HCT116 (cell line): ENCODE results near the gene SUGCT. TPM values are rescaled to one million over a fixed set of nuclear protein-coding genes. Genes with fewer than 3 reads are reported as not detected.

Source experiments
- ATAC-seq: fragments of 200-7000 bp; cut with Tn5 transposase; 2 replicates; pipeline ENCODE4 v1.9.1; 2020; ENCODE audit warnings: mild to moderate bottlenecking, moderate library complexity
- BruUV-seq: library from RNA; stranded (reverse); fragments of 400-500 nt; replicated peaks from 2 replicates; lab custom pipeline; 2021; lab: Mats Ljungman, UMichigan
- CTCF ChIA-PET: fragments of 300-600 bp; sonication (Branson Sonifier 250); formaldehyde crosslinking; loops from one replicate; lab custom pipeline; 2021; ENCODE audit warnings: antibody characterized with exemption; lab: Charles Lee
- POLR2A ChIA-PET: fragments of 300-600, 350-600 bp; sonication (Branson Sonifier 250); formaldehyde crosslinking; loops from one replicate; lab custom pipeline; 2021; ENCODE audit warnings: antibody characterized with exemption; lab: Charles Lee
- RAD21 ChIA-PET, 2 experiments: fragments of 300-600 bp; sonication (Branson Sonifier 250); formaldehyde crosslinking; loops; one replicate each; lab custom pipeline; 2023; ENCODE audit warnings: low total read pairs in 2 of 2; ENCODE audit not compliant: uncharacterized antibody in 2 of 2, unreplicated experiment in 2 of 2, low non-redundant PET in 1 of 2; lab: Charles Lee
- DNase-seq: peaks from one replicate; pipeline ENCODE4 v3.0.0-alpha.2; 2010; ENCODE audit warnings: low read depth, low spot score
- H2AFZ ChIP-seq: fragments of 200-600 bp; shearing (Covaris generic), sonication (generic); 2 replicates; pipeline ENCODE4 v1.6.1; 2017; ENCODE audit warnings: low read depth, mixed run types, mixed read lengths, antibody characterized with exemption, low read length; ENCODE audit not compliant: poor library complexity, severe bottlenecking
- H3K27ac ChIP-seq: 2 replicates; pipeline ENCODE4 v1.5.1; 2012; ENCODE audit warnings: low read depth, low read length
- H3K27me3 ChIP-seq: fragments of 200-600 bp; sonication (generic); 2 replicates; pipeline ENCODE4 v1.6.1; 2016; ENCODE audit warnings: mixed run types, low read length, mixed read lengths; ENCODE audit not compliant: insufficient read depth
- H3K36me3 ChIP-seq, 2 experiments: fragments of 200-500 bp in 1 of 2; fragments of 200-600 bp in 1 of 2; sonication (Bioruptor generic) in 1 of 2; sonication (generic) in 1 of 2; 2 replicates each; pipeline versions ENCODE4 v1.5.1 to v1.6.1; 2014 to 2016; ENCODE audit warnings: low read length in 2 of 2, inconsistent platforms in 1 of 2, mixed read lengths in 1 of 2, mixed run types in 1 of 2; ENCODE audit not compliant: insufficient read depth in 2 of 2, control insufficient read depth in 1 of 2
- H3K4me1 ChIP-seq, 2 experiments: fragments of 200-600 bp in 1 of 2; sonication (generic) in 1 of 2; 2 replicates each; pipeline versions ENCODE4 v1.5.1 to v1.6.1; 2012 to 2017; ENCODE audit warnings: low read length in 2 of 2, inconsistent platforms in 1 of 2, mild to moderate bottlenecking in 1 of 2, mixed read lengths in 1 of 2, mixed run types in 1 of 2, moderate library complexity in 1 of 2; ENCODE audit not compliant: insufficient read depth in 2 of 2, control insufficient read depth in 1 of 2
- H3K4me2 ChIP-seq: fragments of 200-600 bp; sonication (generic); 2 replicates; pipeline ENCODE4 v1.6.1; 2017; ENCODE audit warnings: mixed run types, low read length, mixed read lengths
- H3K4me3 ChIP-seq, 2 experiments: fragments of 200-600 bp in 1 of 2; sonication (generic) in 1 of 2; replicated peaks in 1 of 2; 2 replicates each; pipeline ENCODE4 v1.5.1; 2011 to 2016; ENCODE audit warnings: low read length in 2 of 2, control low read depth in 1 of 2, low read depth in 1 of 2, mild to moderate bottlenecking in 1 of 2, mixed read lengths in 1 of 2, mixed run types in 1 of 2
- H3K79me2 ChIP-seq: fragments of 200-600 bp; sonication (generic); 2 replicates; pipeline ENCODE4 v1.6.1; 2017; ENCODE audit warnings: mild to moderate bottlenecking, mixed run types, low read length, moderate library complexity, mixed read lengths; ENCODE audit not compliant: insufficient read depth
- H3K9ac ChIP-seq: fragments of 200-600 bp; sonication (generic); 2 replicates; pipeline ENCODE4 v1.6.1; 2016; ENCODE audit warnings: low read length, mixed read lengths
- H3K9me2 ChIP-seq: fragments of 200-600 bp; sonication (generic), shearing (Covaris generic); 2 replicates; pipeline ENCODE4 v1.6.1; 2017; ENCODE audit warnings: mixed run types, mild to moderate bottlenecking, moderate library complexity; ENCODE audit not compliant: insufficient read depth
- H3K9me3 ChIP-seq, 2 experiments: fragments of 200-500 bp in 1 of 2; fragments of 200-600 bp in 1 of 2; sonication (Bioruptor generic) in 1 of 2; sonication (generic) in 1 of 2; 2 replicates each; pipeline ENCODE4 v1.6.1; 2014 to 2017; ENCODE audit warnings: low read length in 2 of 2, mixed read lengths in 2 of 2, inconsistent platforms in 1 of 2, low read depth in 1 of 2, mild to moderate bottlenecking in 1 of 2, mixed run types in 1 of 2, moderate library complexity in 1 of 2; ENCODE audit not compliant: control insufficient read depth in 1 of 2, insufficient read depth in 1 of 2
- H4K20me1 ChIP-seq: fragments of 200-600 bp; sonication (generic), shearing (Covaris generic); 2 replicates; pipeline ENCODE4 v1.6.1; 2017; ENCODE audit warnings: mixed run types, mild to moderate bottlenecking, moderate library complexity; ENCODE audit not compliant: insufficient read depth
- ATF3 ChIP-seq: IDR thresholded peaks from 2 replicates; pipeline ENCODE4 v1.6.1; 2012
- ELF1 ChIP-seq: IDR thresholded peaks from 2 replicates; pipeline ENCODE4 v1.6.1; 2012; ENCODE audit warnings: low read depth, borderline replicate concordance
- JUND ChIP-seq: IDR thresholded peaks from 2 replicates; pipeline ENCODE4 v1.6.1; 2012
- POLR2A ChIP-seq: IDR thresholded peaks from 2 replicates; pipeline ENCODE4 v1.7.0; 2011; ENCODE audit warnings: borderline replicate concordance; ENCODE audit not compliant: insufficient read depth, insufficient read length; ENCODE audit errors: extremely low read depth
- SIN3A ChIP-seq: IDR thresholded peaks from 2 replicates; pipeline ENCODE4 v1.6.1; 2012; ENCODE audit warnings: low read depth
- SRF ChIP-seq: IDR thresholded peaks from 2 replicates; pipeline ENCODE4 v1.6.1; 2012; ENCODE audit warnings: low read depth
- TCF7L2 ChIP-seq: IDR thresholded peaks from 2 replicates; pipeline ENCODE4 v1.7.0; 2011; ENCODE audit warnings: borderline replicate concordance, inconsistent platforms; ENCODE audit not compliant: insufficient read depth, insufficient read length; ENCODE audit errors: extremely low read depth
- ZFX ChIP-seq: fragments of 450-650 bp; IDR thresholded peaks from 2 replicates; pipeline ENCODE4 v1.6.1; 2017
- ZNF274 ChIP-seq: fragments of 200-500 bp; sonication (Bioruptor generic); IDR thresholded peaks from 2 replicates; pipeline ENCODE4 v1.6.1; 2014; ENCODE audit warnings: mild to moderate bottlenecking, low read depth, low read length, inconsistent platforms
- intact Hi-C: fragments of 100-400 bp; cut with micrococcal nuclease; formaldehyde crosslinking; loops from 2 replicates; pipeline ENCODE4 v1.10.0; 2022
- total RNA-seq: library from RNA; stranded (reverse); gene quantifications from one replicate; pipeline ENCODE4 v1.2.1, GENCODE V29; 2021; ENCODE audit not compliant: unreplicated experiment
- TF ChIP-seq, protein P1 (sequence below): IDR thresholded peaks from 2 replicates; pipeline ENCODE4 v1.6.1; 2012; ENCODE audit warnings: low read depth

Gene SUGCT
- total RNA-seq, 1 experiment from 2014 or later = 4.4 TPM

DNA sequence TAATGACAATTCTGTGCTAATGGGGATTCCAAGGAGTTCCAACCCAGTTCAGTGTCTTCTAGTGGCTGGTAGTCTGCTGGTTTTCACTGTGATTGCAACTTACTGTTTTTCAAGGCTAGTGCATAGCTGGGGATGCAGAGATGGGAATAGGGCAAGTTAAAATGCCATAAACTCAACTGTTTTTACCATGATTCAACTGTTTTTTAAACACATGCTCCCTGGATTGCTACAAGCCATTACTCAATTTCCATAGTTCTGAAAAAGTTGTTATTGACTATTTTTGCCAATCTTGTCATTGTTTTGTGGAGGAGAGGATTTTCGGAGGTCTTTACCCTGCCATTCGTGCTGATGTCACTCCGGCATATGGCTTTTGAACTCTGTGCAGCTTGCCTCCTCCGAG lies 245.3 kb downstream of the SUGCT start:
- TF ChIP-seq SRF (no peak), ELF1 (no peak), TCF7L2 (no peak), SIN3A (no peak), ZFX (no peak), ATF3 (no peak), ZNF274 (no peak), JUND (no peak), POLR2A (no peak)
- TF ChIP-seq, protein P1, sequence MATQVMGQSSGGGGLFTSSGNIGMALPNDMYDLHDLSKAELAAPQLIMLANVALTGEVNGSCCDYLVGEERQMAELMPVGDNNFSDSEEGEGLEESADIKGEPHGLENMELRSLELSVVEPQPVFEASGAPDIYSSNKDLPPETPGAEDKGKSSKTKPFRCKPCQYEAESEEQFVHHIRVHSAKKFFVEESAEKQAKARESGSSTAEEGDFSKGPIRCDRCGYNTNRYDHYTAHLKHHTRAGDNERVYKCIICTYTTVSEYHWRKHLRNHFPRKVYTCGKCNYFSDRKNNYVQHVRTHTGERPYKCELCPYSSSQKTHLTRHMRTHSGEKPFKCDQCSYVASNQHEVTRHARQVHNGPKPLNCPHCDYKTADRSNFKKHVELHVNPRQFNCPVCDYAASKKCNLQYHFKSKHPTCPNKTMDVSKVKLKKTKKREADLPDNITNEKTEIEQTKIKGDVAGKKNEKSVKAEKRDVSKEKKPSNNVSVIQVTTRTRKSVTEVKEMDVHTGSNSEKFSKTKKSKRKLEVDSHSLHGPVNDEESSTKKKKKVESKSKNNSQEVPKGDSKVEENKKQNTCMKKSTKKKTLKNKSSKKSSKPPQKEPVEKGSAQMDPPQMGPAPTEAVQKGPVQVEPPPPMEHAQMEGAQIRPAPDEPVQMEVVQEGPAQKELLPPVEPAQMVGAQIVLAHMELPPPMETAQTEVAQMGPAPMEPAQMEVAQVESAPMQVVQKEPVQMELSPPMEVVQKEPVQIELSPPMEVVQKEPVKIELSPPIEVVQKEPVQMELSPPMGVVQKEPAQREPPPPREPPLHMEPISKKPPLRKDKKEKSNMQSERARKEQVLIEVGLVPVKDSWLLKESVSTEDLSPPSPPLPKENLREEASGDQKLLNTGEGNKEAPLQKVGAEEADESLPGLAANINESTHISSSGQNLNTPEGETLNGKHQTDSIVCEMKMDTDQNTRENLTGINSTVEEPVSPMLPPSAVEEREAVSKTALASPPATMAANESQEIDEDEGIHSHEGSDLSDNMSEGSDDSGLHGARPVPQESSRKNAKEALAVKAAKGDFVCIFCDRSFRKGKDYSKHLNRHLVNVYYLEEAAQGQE = no peak
- Histone ChIP-seq H3K27ac (no peak overlapping the region), H4K20me1 (no peaks in the 10 kb centered on the region), H3K79me2 (no peaks in the 10 kb centered on the region), H2AFZ (no peak overlapping the region), H3K9me3 (no peaks in the 10 kb centered on the region), H3K9ac (no peak overlapping the region), H3K4me1 (no peaks in the 10 kb centered on the region), H3K27me3 (peaks cover 7% of the 10 kb centered on the region; the same call in 1 of the 2 replicates), H3K9me2 (no peaks in the 10 kb centered on the region), H3K4me2 (no peak overlapping the region), H3K4me3 (no peak overlapping the region), H3K36me3 (no peaks in the 10 kb centered on the region)
- BruUV-seq = no TSS peak
- intact Hi-C loops = no loop called here
- POLR2A ChIA-PET = no interaction called here
- RAD21 ChIA-PET = no interaction called here
- CTCF ChIA-PET = no interaction called here
- DNase-seq (no peak), ATAC-seq (no peak)
